Ecto neural progenitor cell (in vitro differentiated cells): Measurements from ENCODE around the gene SORCS3.

Source experiments
- DNase-seq: peaks from one replicate; pipeline ENCODE4 v3.0.0-alpha.2; 2018; ENCODE audit warnings: low spot score

The SORCS3 gene

DNA sequence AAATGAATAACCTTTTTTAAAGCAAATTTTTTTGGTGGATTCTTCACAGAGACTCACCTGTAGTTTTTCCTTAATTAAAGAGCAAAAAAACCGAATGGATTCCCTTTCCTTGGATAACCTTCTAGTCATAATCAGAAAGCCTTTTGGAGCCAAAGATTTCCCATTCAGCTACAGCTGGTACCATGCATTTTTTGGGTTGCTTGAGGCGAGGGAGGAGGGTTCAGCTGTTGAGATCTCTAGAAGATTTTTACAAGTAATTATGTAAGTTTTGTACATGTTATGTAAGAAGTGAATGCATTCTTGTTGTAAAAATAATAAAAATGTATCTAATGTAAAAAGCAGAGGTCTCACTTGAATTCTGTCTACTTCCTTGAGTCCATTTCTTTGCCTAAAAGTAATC, 463.2 kb downstream of the SORCS3 start:
- no peak for DNase-seq

GRCh38 chr10:105109164-105109563, 468.1 kb downstream of the SORCS3 start:
- DNase-seq, result no peak

GRCh38 chr10:105112862-105113261, 471.8 kb downstream of the SORCS3 start:
- DNase-seq, result no peak

DNA sequence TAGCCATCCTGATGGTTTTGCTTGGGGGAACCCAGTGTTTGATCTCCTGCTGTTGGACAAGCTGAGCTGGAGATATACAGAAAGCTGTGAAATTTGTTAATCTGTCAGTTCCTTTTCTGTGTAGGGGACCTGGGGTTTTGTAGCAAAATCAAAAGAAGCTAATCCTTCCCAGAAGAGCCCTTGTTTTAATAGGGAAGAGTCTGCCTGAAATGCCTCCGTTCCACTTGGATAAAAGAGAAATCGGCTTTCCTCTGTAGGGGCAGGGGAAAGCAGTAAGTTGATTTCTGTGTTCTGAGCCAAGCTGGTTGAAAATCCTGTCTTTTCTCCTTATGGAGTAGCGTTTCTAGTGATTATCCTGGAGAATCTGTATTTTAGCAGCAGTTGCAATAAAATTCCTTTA, 472.6 kb downstream of the SORCS3 start:
- DNase-seq, result no peak

DNA sequence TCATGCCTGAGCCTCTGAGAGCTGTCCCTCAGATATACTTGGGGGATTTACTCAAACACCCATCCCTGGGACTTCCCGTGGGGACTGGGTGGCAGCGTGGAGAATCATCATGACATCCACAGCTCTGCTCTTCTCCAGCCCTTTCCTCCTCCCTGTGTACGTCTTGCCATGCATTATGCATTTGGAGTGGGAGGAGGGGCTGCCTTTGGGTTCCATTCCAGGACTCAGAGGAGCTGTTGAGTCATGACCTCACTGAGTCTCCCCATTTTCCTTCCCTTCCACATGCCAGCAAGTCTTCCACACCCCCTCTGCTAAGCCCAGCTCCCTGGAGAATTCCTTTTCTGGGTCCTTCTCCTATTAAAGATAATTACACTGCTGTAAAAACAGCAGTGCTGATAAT, 480.7 kb downstream of the SORCS3 start:
- no peak for DNase-seq

GRCh38 chr10:105128111-105128510, 487.0 kb downstream of the SORCS3 start:
- no peak for DNase-seq

- DNase-seq, result no peak
Measured at GRCh38 chr10:105138358-105138757, 497.3 kb downstream of the SORCS3 start.

GRCh38 chr10:105139363-105139896, 498.3 kb downstream of the SORCS3 start:
- no peak for DNase-seq

DNA sequence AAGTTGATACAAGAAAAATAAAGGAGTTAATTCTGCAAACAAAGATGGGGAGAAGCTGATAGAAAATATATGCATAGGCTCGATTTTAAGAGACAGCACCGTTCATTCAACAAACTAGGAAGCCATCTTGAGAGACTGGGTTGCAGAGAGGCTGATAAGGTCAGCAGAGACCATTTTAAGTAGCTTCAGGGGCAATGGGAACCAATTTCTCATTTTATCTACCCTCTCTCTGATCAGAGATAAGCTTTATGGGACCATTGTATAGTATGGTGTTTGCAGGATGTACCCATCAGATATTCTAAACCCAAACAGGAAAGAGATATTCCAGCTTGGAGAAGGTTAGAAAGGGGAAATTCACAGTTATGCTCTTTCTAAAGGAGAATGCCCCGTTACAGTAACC, 499.5 kb downstream of the SORCS3 start:
- DNase-seq, result no peak

GRCh38 chr10:105145711-105146110, 504.6 kb downstream of the SORCS3 start:
- no peak for DNase-seq

DNA sequence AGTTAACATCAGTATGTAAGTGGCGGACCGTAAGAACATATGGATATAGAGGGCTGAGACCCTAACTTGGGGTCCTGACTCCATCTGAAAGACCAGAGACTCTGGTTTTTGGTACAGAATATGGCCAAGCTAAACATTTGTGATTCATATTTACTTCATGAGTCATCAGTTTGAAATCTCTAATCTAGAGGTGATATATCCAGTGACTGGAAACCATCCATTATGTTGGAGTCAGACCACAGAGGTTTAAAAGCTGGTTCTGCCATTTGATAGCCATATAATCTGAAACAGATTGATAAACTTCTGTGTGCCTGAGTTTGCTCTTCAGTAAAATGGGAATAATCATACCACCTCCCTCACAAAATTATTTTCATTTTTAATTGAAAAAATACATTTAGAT, 505.3 kb downstream of the SORCS3 start:
- no peak for DNase-seq

- DNase-seq, result no peak
Measured at GRCh38 chr10:105148456-105148855, 507.4 kb downstream of the SORCS3 start.

DNA sequence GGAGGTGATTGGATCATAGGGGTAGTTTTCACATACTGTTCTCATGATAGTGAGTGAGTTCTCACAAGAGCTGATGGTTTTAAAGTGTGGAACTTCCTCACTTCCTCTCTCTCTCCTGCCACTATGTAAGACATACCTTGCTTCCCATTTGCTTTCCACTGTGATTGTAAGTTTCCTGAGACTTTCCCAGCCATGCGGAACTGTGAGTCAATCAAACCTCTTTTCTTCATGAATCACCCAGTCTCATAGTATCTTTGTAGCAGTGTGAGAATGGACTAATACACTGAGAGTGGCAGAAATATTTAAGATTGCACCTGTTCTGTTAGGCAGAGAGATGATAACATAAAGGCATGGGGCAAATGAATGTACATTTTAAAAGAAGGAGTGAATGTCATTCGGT, 507.8 kb downstream of the SORCS3 start:
- no peak for DNase-seq

DNA sequence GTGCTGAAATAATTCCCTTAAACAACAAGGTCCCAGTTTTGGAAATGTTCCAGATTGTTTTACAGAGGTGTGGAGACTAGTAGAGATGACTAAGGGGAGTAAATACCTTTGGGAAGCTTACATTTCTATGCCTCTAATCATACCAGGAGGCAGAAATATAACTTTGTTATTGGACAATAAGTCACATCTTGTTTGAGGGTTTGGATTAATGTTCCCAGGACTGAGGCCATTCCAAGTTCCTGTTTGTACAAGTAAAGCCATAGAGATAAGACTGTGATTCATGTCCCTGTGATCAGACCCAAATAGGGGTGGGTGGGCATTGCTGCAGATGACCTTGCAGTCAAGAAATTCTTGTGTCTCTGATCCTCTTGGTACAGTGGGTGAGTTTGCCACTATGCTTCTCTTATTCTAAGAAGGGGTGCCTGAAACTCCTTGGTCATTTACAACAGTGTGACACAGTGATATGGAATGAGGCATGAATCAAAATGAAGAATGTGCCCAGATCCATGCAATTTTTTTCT, 508.3 kb downstream of the SORCS3 start:
- no peak for DNase-seq

GRCh38 chr10:105150259-105150880, 509.3 kb downstream of the SORCS3 start:
- no peak for DNase-seq

- no peak for DNase-seq
Measured at GRCh38 chr10:105154736-105155135, 513.6 kb downstream of the SORCS3 start.

- DNase-seq, result no peak
Measured at GRCh38 chr10:105159268-105159667, 518.2 kb downstream of the SORCS3 start.

DNA sequence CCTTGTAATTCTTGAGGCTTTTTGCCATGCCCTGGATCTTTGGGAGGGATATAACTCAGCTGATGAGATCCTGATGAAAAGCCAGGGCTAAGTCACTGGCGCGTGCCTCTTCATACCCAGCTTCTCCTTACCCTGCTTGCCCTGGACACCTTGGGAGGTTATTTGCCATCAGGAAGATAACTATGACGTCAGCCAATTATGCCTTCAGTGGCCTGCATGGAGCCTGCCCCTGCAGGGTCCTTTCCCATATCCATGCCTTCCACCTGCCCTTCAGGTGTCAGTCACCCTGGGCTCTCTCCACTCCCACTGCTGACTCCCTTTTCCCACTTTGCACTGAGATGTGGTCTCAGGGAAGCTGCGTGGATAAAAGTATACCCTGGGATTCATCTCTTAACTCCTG, 520.1 kb downstream of the SORCS3 start:
- no peak for DNase-seq

DNA sequence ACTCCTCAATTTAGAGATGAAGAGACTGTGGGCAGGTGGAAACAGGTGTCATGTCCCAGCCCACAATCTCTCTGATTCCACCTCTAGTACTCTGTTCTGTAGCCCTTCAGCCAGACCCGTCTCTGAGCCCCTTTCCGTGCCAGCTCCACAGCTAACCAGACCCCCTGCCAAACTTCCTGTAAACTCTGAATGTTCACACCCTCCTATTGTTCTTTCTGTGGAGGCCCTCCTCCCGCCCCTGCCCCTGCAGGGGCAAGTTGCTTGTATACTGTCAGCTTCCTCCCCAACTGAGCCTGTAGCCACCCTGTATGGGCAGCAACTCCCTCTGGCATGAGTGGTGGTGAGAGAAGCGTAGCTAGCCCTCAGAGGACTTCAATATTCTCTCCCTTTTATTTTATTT, 520.7 kb downstream of the SORCS3 start:
- no peak for DNase-seq

DNA sequence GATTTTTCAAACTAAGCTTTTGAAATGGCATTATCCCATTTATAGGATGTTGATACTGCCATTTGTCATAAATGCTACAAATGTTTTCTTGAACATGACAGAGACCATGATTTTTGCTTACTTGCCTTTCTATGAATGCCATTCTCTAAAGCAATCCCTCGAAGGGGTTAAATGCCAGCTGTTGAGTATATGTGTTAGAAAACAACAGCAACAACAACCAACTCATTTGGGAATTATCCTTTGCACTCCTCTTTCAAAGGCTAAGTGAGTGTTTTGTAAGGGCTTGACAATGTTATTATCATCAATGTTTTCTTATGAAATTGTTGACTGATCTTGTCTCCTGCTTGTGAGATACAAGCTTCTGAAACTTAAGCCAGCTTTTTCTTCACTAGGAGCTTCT, 529.4 kb downstream of the SORCS3 start:
- no peak for DNase-seq

GRCh38 chr10:105171945-105172344, 530.9 kb downstream of the SORCS3 start:
- DNase-seq, result no peak

DNA sequence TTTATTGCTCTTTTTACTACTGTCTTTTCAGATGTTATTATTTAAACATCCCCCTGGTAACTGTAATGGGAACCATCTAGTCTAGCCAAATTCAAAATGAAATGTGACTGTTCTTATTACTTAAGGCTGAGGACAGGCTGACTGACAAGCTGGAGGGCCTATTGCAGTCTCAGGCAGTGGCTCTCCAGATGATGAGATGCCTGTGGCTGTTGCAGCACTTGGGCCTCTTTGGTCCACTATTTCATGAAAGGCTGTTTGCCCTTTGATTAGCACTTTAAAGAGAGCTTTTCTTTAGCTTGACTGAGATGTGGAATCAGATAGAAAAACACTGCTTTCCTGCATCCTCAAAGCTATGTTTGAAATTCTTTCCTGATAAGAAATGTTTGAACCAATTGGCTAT, 540.5 kb downstream of the SORCS3 start:
- no peak for DNase-seq

DNA sequence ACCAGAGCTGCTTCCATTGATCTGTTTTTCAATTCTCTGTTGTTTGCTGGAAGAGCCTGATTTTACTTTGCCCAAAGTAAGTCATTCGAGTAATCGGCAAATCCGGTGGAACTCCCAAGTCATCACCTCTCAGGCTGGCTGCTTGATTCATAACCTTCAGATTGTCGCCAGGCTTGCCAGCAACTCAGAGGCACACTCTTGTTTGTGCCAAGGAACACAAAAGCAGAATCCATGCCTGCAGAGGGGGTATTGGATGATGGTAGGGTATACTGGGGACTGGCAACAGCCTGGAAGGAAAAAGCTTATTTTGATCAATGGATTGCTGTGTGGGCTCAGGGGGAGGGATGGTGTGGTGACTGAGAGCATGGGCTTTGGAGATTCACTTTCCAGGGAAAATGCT, 542.4 kb downstream of the SORCS3 start:
- DNase-seq, result no peak

- no peak for DNase-seq
Measured at GRCh38 chr10:105185161-105185560, 544.1 kb downstream of the SORCS3 start.
